ENCODE measurements around the gene TRAF3IP1.

GRCh38 chr2:238279324-238279682 lies 41.0 kb upstream of the TRAF3IP1 start:
- TF ChIP-seq PATZ1 (CRISPR knock-in tag; IDR thresholded peaks at IDR 0.05; ENCODE audit: borderline replicate concordance) (no peak), ZNF8 (CRISPR knock-in tag; IDR thresholded peaks at IDR 0.05) (no peak), ZFP3 (CRISPR knock-in tag; IDR thresholded peaks at IDR 0.05) (no peak), ARNTL (CRISPR knock-in tag; IDR thresholded peaks at IDR 0.05; ENCODE audit: borderline replicate concordance, low read depth) (no peak), RARB (CRISPR knock-in tag; IDR thresholded peaks at IDR 0.05) (no peak)
